ENCODE measurements around the gene DRGX. TPM values are rescaled to one million over a fixed set of nuclear protein-coding genes. Genes with fewer than 3 reads are reported as not detected.

The DRGX gene
- total and polyA plus RNA-seq, 2 of the 13 experiments (the other 11 are each of a cell fraction or from before 2014, with no cell fraction given), result not detected

- TF ChIP-seq ZNF510 (CRISPR knock-in tag; IDR thresholded peaks at IDR 0.05; ENCODE audit: low read depth) (no peak), ZNF367 (CRISPR knock-in tag; IDR thresholded peaks at IDR 0.05; ENCODE audit: borderline replicate concordance) (no peak), U2AF1 (optimal IDR thresholded peaks at IDR 0.05; ENCODE audit: low read depth, low read length) (no peak), ZNF512B (CRISPR knock-in tag; IDR thresholded peaks at IDR 0.05; ENCODE audit: borderline replicate concordance) (no peak)
Observed at GRCh38 chr10:49323171-49323895, 72.6 kb downstream of the DRGX start (continued).

DNA sequence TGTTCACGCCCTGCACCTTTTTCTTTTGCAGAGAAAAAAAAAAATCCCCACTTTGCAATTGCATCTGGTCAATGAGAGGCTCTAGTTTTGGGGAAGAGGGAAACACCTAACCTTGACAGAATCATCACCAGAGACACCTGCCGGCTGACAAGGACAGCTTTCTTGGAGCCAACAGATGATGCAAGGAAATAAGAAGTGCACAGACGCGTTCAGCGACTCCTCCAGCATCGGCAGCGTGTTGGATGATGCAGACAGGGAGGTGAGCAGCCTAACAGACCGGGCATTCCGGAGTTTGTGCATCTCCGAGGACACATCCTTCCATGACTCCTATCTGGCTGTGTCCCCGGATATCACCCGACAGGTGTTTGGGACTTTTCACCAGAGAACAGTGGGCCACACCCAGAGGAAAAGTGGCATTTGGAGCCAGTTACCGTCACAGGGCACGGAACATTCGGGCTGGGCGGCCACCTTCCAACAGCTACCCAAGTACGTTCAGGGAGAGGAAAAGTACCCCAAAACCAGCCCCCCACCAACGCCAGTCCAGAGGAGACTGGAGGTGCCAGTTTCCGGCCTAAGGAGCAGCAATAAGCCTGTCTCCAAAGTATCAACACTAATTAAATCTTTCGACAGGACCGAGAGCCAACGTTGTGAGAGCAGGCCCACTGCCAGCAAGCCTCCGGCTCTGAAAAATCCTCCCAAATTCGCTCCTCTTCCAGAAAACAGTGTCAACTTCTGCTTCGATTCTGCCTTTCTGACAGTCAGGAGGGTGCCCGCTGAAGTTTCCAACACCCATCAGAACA is 73.3 kb downstream of the DRGX start:
- H3K4me1 ChIP-seq (ENCODE audit: insufficient read depth, low read length), result no peaks in the 10 kb centered on the region
- H3K9ac ChIP-seq (ENCODE audit: insufficient read depth, low read depth, low read length), result no peak overlapping the region
- H3K36me3 ChIP-seq (replicated peaks in 1 of 2; ENCODE audit: control insufficient read depth in 1 of 2, insufficient read depth in 2 of 2, low read length in 2 of 2), result no peaks in the 10 kb centered on the region
- H3K4me2 ChIP-seq (ENCODE audit: low read depth, low read length), result no peak overlapping the region
- no peaks in the 10 kb centered on the region for H4K20me1 ChIP-seq (ENCODE audit: insufficient read depth, low read length)
- FAIRE-seq, result no peak
- DNase-seq (ENCODE audit: low spot score), result no peak
- no peak overlapping the region for H3K27ac ChIP-seq (ENCODE audit: extremely low read length, insufficient read depth, low read length)
- POLR2A ChIA-PET, result no interaction called here
- 21% methylated on average over 21 of the region's 26 CpGs for WGBS (ENCODE audit: low lambda C conversion rate)
- intact Hi-C loops (cut with micrococcal nuclease; ENCODE audit: unreplicated experiment) (no loop called here), in situ Hi-C loops (cut with HindIII; ENCODE audit: extremely low pct_ligation_motif_present, low pct_unique_long_range_greater_than_20kb) (no loop called here)
- peaks cover 7 to 37% of the 10 kb centered on the region in 2 experiments; a peak in 4 of 5 replicates for H3K27me3 ChIP-seq (ENCODE audit: control insufficient read depth in 1 of 2, insufficient read depth in 2 of 2, low read length in 2 of 2)
- no peak for ATAC-seq
- no TSS peak for BruUV-seq (replicated peaks)
- no peaks in the 10 kb centered on the region for H3K79me2 ChIP-seq (ENCODE audit: insufficient read depth, low read length)
- TF ChIP-seq MAZ (IDR thresholded peaks at IDR 0.05; ENCODE audit: borderline replicate concordance, low read depth, low read length) (no peak), MAZ (CRISPR knock-in tag; IDR thresholded peaks at IDR 0.05; ENCODE audit: low read depth) (no peak), YY1 (IDR thresholded peaks at IDR 0.05; ENCODE audit: insufficient read depth, insufficient replicate concordance, low read depth, low read length) (no peak), PHB2 (IDR thresholded peaks at IDR 0.05; ENCODE audit: partially characterized antibody) (no peak), KMT2B (CRISPR knock-in tag; IDR thresholded peaks at IDR 0.05) (no peak), RFXAP (CRISPR knock-in tag; IDR thresholded peaks at IDR 0.05; ENCODE audit: borderline replicate concordance) (no peak), NR2C2 (CRISPR knock-in tag; IDR thresholded peaks at IDR 0.05; ENCODE audit: borderline replicate concordance) (no peak), ZNF776 (CRISPR knock-in tag; IDR thresholded peaks at IDR 0.05) (no peak), HNRNPK (IDR thresholded peaks at IDR 0.05; ENCODE audit: low read depth, low read length, poor library complexity, severe bottlenecking) (no peak)
- TF ChIP-seq, protein P1, sequence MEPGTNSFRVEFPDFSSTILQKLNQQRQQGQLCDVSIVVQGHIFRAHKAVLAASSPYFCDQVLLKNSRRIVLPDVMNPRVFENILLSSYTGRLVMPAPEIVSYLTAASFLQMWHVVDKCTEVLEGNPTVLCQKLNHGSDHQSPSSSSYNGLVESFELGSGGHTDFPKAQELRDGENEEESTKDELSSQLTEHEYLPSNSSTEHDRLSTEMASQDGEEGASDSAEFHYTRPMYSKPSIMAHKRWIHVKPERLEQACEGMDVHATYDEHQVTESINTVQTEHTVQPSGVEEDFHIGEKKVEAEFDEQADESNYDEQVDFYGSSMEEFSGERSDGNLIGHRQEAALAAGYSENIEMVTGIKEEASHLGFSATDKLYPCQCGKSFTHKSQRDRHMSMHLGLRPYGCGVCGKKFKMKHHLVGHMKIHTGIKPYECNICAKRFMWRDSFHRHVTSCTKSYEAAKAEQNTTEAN (CRISPR knock-in tag; conservative IDR thresholded peaks at IDR 0.05), result no peak
- no peak overlapping the region for H2AFZ ChIP-seq (ENCODE audit: low read length)
- CTCF ChIA-PET (ENCODE audit: low intra/inter-chr PET ratio, low total read pairs), result no interaction called here
- H3K4me3 ChIP-seq (replicated peaks in 1 of 3; ENCODE audit: insufficient read depth in 1 of 3, low read depth in 2 of 3, low read length in 3 of 3), result no peak overlapping the region
- no peaks in the 10 kb centered on the region for H3K9me3 ChIP-seq (ENCODE audit: low read length)

Measured in HepG2 (cell line).